ENCODE data around the gene BBOF1. TPM values are rescaled to one million over a fixed set of nuclear protein-coding genes. Genes with fewer than 3 reads are reported as not detected.

BBOF1 gene
- total RNA-seq, 1 experiment from 2014 or later: 8.6 TPM

DNA sequence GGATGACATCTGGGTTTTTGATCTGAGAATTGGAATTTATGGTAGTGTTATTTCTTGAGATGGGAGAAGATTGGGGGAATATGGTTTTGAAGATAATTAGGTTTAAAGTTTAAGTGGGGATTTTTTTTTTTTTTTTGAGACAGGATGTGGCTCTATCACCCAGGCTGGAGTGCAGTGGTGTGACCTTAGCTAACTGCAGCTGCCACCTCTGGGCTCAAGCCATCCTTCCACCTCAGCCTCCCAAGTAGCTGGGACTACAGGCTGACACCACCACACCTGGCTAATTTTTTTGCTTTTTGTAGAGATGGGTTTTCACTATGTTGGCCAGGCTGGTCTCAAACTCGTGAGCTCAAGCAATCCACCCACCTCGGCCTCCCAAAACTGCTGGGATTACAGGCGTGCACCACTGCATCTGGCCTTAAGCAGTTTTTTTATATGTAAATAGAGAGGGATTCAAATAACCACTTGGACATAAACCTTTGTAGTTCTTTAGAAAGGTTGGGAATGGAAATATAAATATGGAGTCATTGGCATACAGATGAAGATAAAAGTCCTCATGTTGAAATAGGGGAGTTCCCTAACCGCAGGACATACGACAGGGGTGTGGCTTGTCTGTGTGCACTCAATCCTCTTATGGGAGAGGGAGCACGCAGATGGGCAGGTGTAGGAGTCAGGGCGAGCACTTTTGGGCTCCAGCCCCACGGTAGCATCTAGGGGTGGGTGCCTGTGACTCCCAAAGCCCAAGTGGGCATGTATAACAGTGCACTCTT lies 70.3 kb downstream of the BBOF1 start:
- no peak for DNase-seq (ENCODE audit: low read depth)

DNA sequence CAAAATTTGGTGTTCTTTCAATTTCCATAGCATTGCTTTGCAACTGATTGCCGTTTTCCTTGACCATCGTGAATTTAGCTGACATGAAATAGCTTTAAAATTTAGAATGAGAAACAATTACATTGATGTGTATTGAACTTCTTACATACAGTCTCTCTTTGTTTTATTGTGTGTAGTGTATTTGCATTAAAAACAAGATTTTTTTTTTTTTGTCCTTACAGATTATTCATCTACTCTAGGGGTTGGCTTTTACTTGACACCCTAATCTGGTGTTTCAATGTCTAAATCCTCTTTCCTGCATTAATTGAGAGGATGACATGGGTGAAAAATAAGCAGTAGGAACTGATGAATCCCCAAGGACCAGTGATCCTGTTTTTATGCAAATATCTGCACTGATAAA lies 86.2 kb downstream of the BBOF1 start:
- no peak for DNase-seq (ENCODE audit: low read depth)

DNA sequence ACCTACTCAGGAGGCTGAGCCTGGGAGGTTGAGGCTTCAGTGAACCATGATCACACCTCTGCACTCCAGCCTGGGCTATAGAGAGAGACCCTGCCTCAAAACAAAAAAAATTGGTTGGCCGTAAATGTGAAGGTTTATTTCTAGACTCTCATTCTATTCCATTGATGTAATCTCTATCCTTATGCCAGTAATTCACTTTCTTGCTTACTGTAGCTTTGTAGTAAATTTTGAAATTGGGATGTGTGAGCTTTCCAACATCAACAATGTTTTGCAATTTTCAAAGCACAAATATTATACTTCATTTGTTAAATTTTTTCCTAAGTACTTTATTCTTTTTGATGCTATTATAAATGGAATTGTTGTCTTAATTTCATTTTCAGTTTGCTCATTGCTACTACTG lies 90.2 kb downstream of the BBOF1 start:
- DNase-seq (ENCODE audit: low read depth): no peak

DNA sequence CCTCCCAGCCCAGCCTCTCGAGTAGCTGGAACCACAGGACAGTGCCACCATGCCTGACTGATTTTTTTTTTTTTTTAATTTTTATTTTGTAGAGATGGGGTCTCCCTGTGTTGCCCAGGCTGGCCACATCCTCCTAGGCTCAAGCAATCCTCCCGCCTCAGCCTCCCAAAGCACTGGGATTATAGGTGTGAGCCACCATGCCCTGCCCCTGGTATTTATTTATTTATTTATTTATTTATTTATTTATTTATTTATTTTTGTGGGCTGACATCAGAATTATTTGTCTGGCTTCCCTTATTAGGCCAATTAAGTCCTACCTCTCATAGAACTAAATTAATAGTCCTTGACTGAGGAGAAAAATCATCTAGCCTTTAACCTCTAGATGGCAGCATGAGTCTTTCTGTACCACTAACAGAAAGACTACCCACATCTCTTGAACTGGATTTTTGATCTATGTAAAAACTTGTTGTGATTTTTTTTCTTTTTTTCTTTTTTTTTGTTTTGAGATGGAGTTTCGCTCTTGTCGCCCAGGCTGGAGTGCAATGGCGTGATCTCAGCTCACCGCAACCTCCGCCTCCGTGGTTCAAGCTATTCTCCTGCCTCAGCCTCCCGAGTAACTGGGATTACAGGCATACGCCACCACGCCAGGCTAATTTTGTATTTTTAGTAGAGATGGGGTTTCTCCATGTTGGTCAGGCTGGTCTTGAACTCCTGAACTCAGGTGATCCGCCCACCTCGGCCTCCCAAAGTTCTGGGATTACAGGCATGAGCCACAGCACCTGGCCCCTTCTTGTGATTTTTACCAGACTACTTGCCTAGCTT lies 92.5 kb downstream of the BBOF1 start:
- peak; percentile 61 for DNase-seq (ENCODE audit: low read depth)

Other genes with a start within 250 kb of the BBOF1 start
- 9.0 and 18.9 TPM in 2 replicates for gene PTGR2, start 167.5 kb upstream of the BBOF1 start, total RNA-seq (2014; rRNA removed)
- 47.5 and 52.1 TPM in 2 replicates for gene ZNF410, start 132.5 kb upstream of the BBOF1 start, total RNA-seq (2014; rRNA removed)
- gene FAM161B, start 69.3 kb upstream of the BBOF1 start, total RNA-seq (2014; rRNA removed): 2.1 and 3.4 TPM in 2 replicates
- 38.5 and 46.7 TPM in 2 replicates for gene COQ6, start 69.0 kb upstream of the BBOF1 start, total RNA-seq (2014; rRNA removed)
- gene ENTPD5, start 61 bp upstream of the BBOF1 start, total RNA-seq (2014; rRNA removed): 8.3 and 11.8 TPM in 2 replicates
- 5.3 and 8.2 TPM in 2 replicates for gene ALDH6A1, start 65.1 kb downstream of the BBOF1 start, total RNA-seq (2014; rRNA removed)
- gene LIN52, start 65.6 kb downstream of the BBOF1 start, total RNA-seq (2014; rRNA removed): 10.2 and 11.5 TPM in 2 replicates
- gene VSX2, start 220.1 kb downstream of the BBOF1 start, total RNA-seq (2014; rRNA removed): not detected in 2 replicates

All from LHCN-M2 (cell line).